Thoracic aorta endothelial cell (primary cell): ENCODE results near the gene METTL2B. TPM values are rescaled to one million over a fixed set of nuclear protein-coding genes. Genes with fewer than 3 reads are reported as not detected.

Experiments used
- small RNA-seq: library from RNA; depleted of rRNA; stranded (forward); fragments of <200 nt; gene quantifications from one replicate; pipeline ENCODE3, GENCODE V24; 2012
- total RNA-seq: library from RNA; depleted of rRNA; stranded (reverse); fragments of >200 nt; gene quantifications from 2 replicates; pipeline ENCODE4 v1.2.3, GENCODE V29; 2012

Gene METTL2B, protein sequence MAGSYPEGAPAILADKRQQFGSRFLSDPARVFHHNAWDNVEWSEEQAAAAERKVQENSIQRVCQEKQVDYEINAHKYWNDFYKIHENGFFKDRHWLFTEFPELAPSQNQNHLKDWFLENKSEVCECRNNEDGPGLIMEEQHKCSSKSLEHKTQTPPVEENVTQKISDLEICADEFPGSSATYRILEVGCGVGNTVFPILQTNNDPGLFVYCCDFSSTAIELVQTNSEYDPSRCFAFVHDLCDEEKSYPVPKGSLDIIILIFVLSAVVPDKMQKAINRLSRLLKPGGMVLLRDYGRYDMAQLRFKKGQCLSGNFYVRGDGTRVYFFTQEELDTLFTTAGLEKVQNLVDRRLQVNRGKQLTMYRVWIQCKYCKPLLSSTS
- total RNA-seq = 40.7 and 46.0 TPM in 2 replicates

DNA sequence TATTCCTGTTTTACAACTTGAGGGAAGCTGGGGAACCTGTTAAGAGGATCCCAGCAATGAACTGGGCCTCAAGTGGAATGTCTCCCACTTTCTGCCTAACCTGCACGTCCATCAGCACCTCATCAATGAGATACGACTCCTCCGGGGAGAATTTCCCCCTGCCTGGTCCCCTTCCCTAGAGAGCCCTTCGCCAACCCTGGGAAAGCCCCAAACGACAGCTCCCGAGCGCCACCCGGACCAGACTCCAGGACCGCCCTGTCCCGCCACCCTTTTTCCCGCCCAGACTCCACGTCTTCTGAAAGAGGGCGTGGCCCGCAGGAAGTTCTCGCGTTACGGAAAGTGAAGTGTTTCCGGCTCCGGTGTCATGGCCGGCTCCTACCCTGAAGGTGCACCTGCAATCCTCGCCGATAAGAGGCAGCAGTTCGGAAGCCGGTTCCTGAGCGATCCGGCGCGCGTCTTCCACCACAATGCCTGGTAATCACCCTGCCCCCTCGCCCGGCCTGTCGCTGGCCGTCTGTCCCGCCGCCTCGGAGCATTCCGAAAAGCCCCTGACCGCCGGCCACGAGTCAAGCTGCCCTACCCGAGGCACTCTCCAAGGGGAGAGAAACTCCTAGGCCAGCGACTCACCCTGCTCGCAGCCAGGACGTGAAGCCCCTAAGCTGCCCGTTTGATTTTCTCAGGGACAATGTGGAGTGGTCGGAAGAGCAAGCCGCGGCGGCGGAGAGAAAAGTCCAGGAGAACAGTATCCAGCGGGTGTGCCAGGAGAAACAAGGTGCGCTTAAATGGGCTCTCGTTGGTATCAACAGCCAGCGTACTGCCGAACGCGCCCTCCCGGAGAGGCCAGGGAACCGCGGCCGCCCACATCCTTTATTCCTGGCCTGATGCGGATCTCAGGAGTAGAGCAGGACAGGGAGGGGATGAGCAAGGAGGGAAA is at the start of gene METTL2B:
Gene METTL2B, plus strand, starts transcription at position 347 of the 934 bp plus-strand sequence. Its CDS starts 18 bp downstream, at position 365.

DNA sequence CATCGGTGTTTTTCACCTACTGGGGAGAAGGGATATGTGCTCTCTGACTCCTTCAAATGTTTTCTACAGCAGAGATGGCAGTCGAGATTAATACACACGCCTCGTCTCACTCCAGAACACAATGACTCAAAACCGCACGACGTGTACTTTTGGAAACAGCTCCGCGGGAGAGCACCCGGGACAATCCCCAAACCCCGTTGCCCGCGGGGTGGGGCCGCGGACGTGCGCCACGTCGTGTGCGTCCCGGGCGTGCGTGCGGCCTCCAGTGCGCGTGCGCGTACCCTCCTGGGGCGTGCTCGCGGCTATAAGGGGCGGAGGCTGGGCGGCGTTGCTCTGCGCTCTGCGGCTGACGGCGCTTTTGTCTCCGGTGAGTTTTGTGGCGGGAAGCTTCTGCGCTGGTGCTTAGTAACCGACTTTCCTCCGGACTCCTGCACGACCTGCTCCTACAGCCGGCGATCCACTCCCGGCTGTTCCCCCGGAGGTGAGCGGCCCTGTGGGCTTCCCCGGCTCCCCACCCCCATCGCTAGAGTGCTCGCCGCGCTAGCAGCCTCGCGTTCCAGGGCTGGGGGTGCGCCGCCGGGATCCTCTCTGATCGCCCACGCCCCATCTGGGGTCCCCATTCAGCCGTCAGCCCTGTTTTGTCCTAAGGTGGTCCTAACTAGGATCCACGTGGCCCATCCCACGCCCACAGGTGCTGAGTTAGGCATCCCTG is 20.8 kb upstream of the METTL2B start, which contains the start of gene HILPDA:
Gene HILPDA, plus strand, starts transcription at position 336 of the 712 bp plus-strand sequence. CDS start 1,391 bp downstream, outside the sequence.

Small RNA genes lying within 50 kb of the gene (small RNA-seq; reads per million reads assigned to genes)
- not detected for gene AC010655.1
- gene AC010655.2 = not detected
- not detected for gene RF00017
- not detected for gene RNU7-54P

Other genes starting within 250 kb of the METTL2B start
- not detected in 2 replicates for gene LEP, start 235.5 kb upstream of the METTL2B start, total RNA-seq
- 28.5 and 37.6 TPM in 2 replicates for gene RBM28, start 132.8 kb upstream of the METTL2B start, total RNA-seq
- gene PRRT4, start 115.1 kb upstream of the METTL2B start, total RNA-seq = not detected in 2 replicates
- gene IMPDH1, start 66.8 kb upstream of the METTL2B start, total RNA-seq = 58.5 and 82.0 TPM in 2 replicates
- gene HILPDA, start 20.9 kb upstream of the METTL2B start, total RNA-seq = 12.2 and 12.7 TPM in 2 replicates
- 0.36 and 0.53 TPM in 2 replicates for gene GARIN1A, start 195.5 kb downstream of the METTL2B start, total RNA-seq